GM23338 (cell line): ENCODE results near the gene TMEM174. TPM values are rescaled to one million over a fixed set of nuclear protein-coding genes. Genes with fewer than 3 reads are reported as not detected.

Source experiments
- ATAC-seq: fragments of 200-7000 bp; cut with Tn5 transposase; 3 replicates; pipeline ENCODE4 v1.9.1; 2020
- DNase-seq: peaks from one replicate; pipeline ENCODE4 v3.0.0-alpha.2; 2015; ENCODE audit warnings: low spot score
- H2AFZ ChIP-seq: fragments of 200-600 bp; sonication (generic); 2 replicates; pipeline ENCODE4 v1.8.0; 2016; ENCODE audit warnings: antibody characterized with exemption, mild to moderate bottlenecking, moderate library complexity
- H3F3A ChIP-seq: fragments of 200-600 bp; sonication (generic); replicated peaks from 2 replicates; pipeline ENCODE4 v1.8.0; 2017; ENCODE audit warnings: antibody characterized with exemption, mixed run types, low read depth
- H3K27ac ChIP-seq: fragments of 200-600 bp; sonication (generic); 2 replicates; pipeline ENCODE4 v1.6.1; 2016; ENCODE audit warnings: low read depth
- H3K27me3 ChIP-seq: fragments of 200-600 bp; sonication (generic); 2 replicates; pipeline ENCODE4 v1.8.0; 2016; ENCODE audit warnings: mild to moderate bottlenecking, mixed run types, moderate library complexity; ENCODE audit not compliant: insufficient read depth
- H3K36me3 ChIP-seq: fragments of 200-600 bp; sonication (generic); 2 replicates; pipeline ENCODE4 v1.8.0; 2016; ENCODE audit warnings: mild to moderate bottlenecking; ENCODE audit not compliant: insufficient read depth
- H3K4me1 ChIP-seq: fragments of 200-600 bp; sonication (generic); 2 replicates; pipeline ENCODE4 v1.8.0; 2016; ENCODE audit warnings: mild to moderate bottlenecking, moderate library complexity; ENCODE audit not compliant: insufficient read depth
- H3K4me2 ChIP-seq: fragments of 200-600 bp; sonication (generic); 2 replicates; pipeline ENCODE4 v1.7.1; 2017; ENCODE audit warnings: mixed run types
- H3K4me3 ChIP-seq: fragments of 200-600 bp; sonication (generic); 2 replicates; pipeline ENCODE4 v1.6.1; 2016; ENCODE audit warnings: mixed run types
- H3K79me2 ChIP-seq: fragments of 200-600 bp; sonication (generic); replicated peaks from 2 replicates; pipeline ENCODE4 v1.8.0; 2017; ENCODE audit warnings: mild to moderate bottlenecking; ENCODE audit not compliant: insufficient read depth
- H3K9me2 ChIP-seq: fragments of 200-600 bp; sonication (generic); 2 replicates; pipeline ENCODE4 v1.8.0; 2017; ENCODE audit not compliant: insufficient read depth
- H4K20me1 ChIP-seq: fragments of 200-600 bp; sonication (generic); replicated peaks from 2 replicates; pipeline ENCODE4 v1.8.0; 2017; ENCODE audit warnings: mild to moderate bottlenecking; ENCODE audit not compliant: insufficient read depth
- H3K27ac Mint-ChIP-seq: 2 replicates; pipeline ENCODE4 v1.8.0; 2020; ENCODE audit warnings: inconsistent platforms, mild to moderate bottlenecking, moderate library complexity, mixed read lengths
- H3K27me3 Mint-ChIP-seq: 3 replicates; pipeline ENCODE4 v1.8.0; 2022; ENCODE audit warnings: low read depth, mild to moderate bottlenecking, moderate library complexity, mixed read lengths, inconsistent platforms; ENCODE audit not compliant: insufficient read depth, poor library complexity
- H3K36me3 Mint-ChIP-seq: 3 replicates; pipeline ENCODE4 v1.8.0; 2021; ENCODE audit warnings: low read depth, mild to moderate bottlenecking, inconsistent platforms, moderate library complexity, mixed read lengths
- H3K4me1 Mint-ChIP-seq: 3 replicates; pipeline ENCODE4 v1.8.0; 2020; ENCODE audit warnings: mild to moderate bottlenecking, inconsistent platforms, mixed read lengths
- H3K4me3 Mint-ChIP-seq: 3 replicates; pipeline ENCODE4 v1.8.0; 2021; ENCODE audit warnings: moderate library complexity, mild to moderate bottlenecking, inconsistent platforms, mixed read lengths
- H3K9me3 Mint-ChIP-seq: 3 replicates; pipeline ENCODE4 v1.8.0; 2020; ENCODE audit warnings: moderate library complexity, mild to moderate bottlenecking, inconsistent platforms, mixed read lengths
- CREB1 ChIP-seq: fragments of 250-450 bp; sonication (Bioruptor Pico); IDR thresholded peaks from 2 replicates; pipeline ENCODE4 v1.5.0; 2020; ENCODE audit warnings: low read depth, mild to moderate bottlenecking, moderate library complexity
- CTCF ChIP-seq, 2 experiments: fragments of 200-600 bp in 1 of 2; sonication (generic) in 1 of 2; conservative IDR thresholded peaks; 2 replicates each; pipeline versions ENCODE4 v1.5.1 to v1.6.1; 2016 to 2017; ENCODE audit warnings: antibody characterized with exemption in 2 of 2, low read depth in 2 of 2, mild to moderate bottlenecking in 2 of 2, moderate library complexity in 1 of 2
- ETS1 ChIP-seq: IDR thresholded peaks from 2 replicates; pipeline ENCODE4 v1.6.1; 2016; ENCODE audit warnings: antibody characterized with exemption
- EZH2 ChIP-seq: fragments of 200-600 bp; sonication (generic); IDR thresholded peaks from one replicate; pipeline ENCODE4 v1.8.0; 2017; ENCODE audit warnings: antibody characterized with exemption, mild to moderate bottlenecking, low read depth; ENCODE audit not compliant: unreplicated experiment
- EZH2phosphoT487 ChIP-seq: fragments of 200-600 bp; sonication (generic); IDR thresholded peaks from one replicate; pipeline ENCODE4 v1.8.1; 2018; ENCODE audit warnings: antibody characterized with exemption; ENCODE audit not compliant: unreplicated experiment
- JUNB ChIP-seq: IDR thresholded peaks from one replicate; pipeline ENCODE4 v1.6.1; 2016; ENCODE audit warnings: antibody characterized with exemption; ENCODE audit not compliant: unreplicated experiment
- NANOG ChIP-seq: IDR thresholded peaks from 2 replicates; pipeline ENCODE4 v1.6.1; 2016; ENCODE audit warnings: antibody characterized with exemption, borderline replicate concordance
- POLR2AphosphoS5 ChIP-seq: IDR thresholded peaks from 2 replicates; pipeline ENCODE4 v1.6.1; 2016; ENCODE audit warnings: antibody characterized with exemption, low read depth
- STAT1 ChIP-seq: IDR thresholded peaks from one replicate; pipeline ENCODE4 v1.6.1; 2016; ENCODE audit warnings: antibody characterized with exemption; ENCODE audit not compliant: unreplicated experiment
- ZNF114 ChIP-seq: fragments of 250-450 bp; sonication (Bioruptor Pico); IDR thresholded peaks from 2 replicates; pipeline ENCODE4 v1.5.0; 2020; ENCODE audit warnings: mild to moderate bottlenecking, moderate library complexity
- ZNF331 ChIP-seq: fragments of 250-450 bp; sonication (Bioruptor Pico); IDR thresholded peaks from 2 replicates; pipeline ENCODE4 v1.5.0; 2020; ENCODE audit warnings: low read depth, mild to moderate bottlenecking, moderate library complexity
- ZNF462 ChIP-seq: fragments of 250-450 bp; sonication (Bioruptor Pico); IDR thresholded peaks from 2 replicates; pipeline ENCODE4 v1.5.0; 2020; ENCODE audit warnings: mild to moderate bottlenecking, moderate library complexity
- polyA plus RNA-seq: library from polyadenylated mRNA; unstranded; fragments of >200 nt; fragmentation: Nextera tagmentation; extraction: Ambion mirVana; gene quantifications from 2 replicates; pipeline ENCODE4 v1.2.1, GENCODE V29; 2016
- total RNA-seq: library from RNA; depleted of rRNA; stranded (reverse); fragments of >200 nt; shearing (Covaris generic); gene quantifications from 2 replicates; pipeline ENCODE4 v1.2.3, GENCODE V29; 2014
- TF ChIP-seq, protein P1 (sequence below): IDR thresholded peaks from one replicate; pipeline ENCODE4 v1.6.1; 2018; ENCODE audit warnings: antibody characterized with exemption; ENCODE audit not compliant: unreplicated experiment

Gene TMEM174
- total and polyA plus RNA-seq, 2 experiments from 2014 or later: not detected

- Histone ChIP-seq H4K20me1 (no peaks in the 10 kb centered on the region), H3K9me2 (peaks cover 7% of the 10 kb centered on the region; the same call in 1 of the 2 replicates), H3K4me2 (no peak overlapping the region), H3K4me1 (no peaks in the 10 kb centered on the region), H2AFZ (peak overlapping the region; percentile 32; the same call in 1 of the 2 replicates), H3K27ac (no peak overlapping the region), H3K79me2 (no peaks in the 10 kb centered on the region), H3K27me3 (no peaks in the 10 kb centered on the region), H3K4me3 (no peak overlapping the region), H3F3A (no peaks in the 10 kb centered on the region), H3K36me3 (no peaks in the 10 kb centered on the region)
- Mint-ChIP-seq H3K27ac (no peak overlapping the region), H3K4me1 (peaks cover 8% of the 10 kb centered on the region), H3K4me3 (no peak overlapping the region), H3K9me3 (no peaks in the 10 kb centered on the region), H3K27me3 (peaks cover 8% of the 10 kb centered on the region), H3K36me3 (no peaks in the 10 kb centered on the region)
- ATAC-seq (peak; percentile 18), DNase-seq (no peak)
- TF ChIP-seq CTCF (conservative IDR thresholded peaks at IDR 0.05; ENCODE audit: low read depth in 2 of 2) (no peak), ZNF114 (CRISPR knock-in tag) (no peak), NANOG (no peak), POLR2AphosphoS5 (no peak), JUNB (no peak), ZNF462 (CRISPR knock-in tag) (no peak), STAT1 (no peak), ZNF331 (no peak), EZH2 (no peak), CREB1 (CRISPR knock-in tag) (no peak), ETS1 (no peak), EZH2phosphoT487 (no peak)
- TF ChIP-seq, protein P1, sequence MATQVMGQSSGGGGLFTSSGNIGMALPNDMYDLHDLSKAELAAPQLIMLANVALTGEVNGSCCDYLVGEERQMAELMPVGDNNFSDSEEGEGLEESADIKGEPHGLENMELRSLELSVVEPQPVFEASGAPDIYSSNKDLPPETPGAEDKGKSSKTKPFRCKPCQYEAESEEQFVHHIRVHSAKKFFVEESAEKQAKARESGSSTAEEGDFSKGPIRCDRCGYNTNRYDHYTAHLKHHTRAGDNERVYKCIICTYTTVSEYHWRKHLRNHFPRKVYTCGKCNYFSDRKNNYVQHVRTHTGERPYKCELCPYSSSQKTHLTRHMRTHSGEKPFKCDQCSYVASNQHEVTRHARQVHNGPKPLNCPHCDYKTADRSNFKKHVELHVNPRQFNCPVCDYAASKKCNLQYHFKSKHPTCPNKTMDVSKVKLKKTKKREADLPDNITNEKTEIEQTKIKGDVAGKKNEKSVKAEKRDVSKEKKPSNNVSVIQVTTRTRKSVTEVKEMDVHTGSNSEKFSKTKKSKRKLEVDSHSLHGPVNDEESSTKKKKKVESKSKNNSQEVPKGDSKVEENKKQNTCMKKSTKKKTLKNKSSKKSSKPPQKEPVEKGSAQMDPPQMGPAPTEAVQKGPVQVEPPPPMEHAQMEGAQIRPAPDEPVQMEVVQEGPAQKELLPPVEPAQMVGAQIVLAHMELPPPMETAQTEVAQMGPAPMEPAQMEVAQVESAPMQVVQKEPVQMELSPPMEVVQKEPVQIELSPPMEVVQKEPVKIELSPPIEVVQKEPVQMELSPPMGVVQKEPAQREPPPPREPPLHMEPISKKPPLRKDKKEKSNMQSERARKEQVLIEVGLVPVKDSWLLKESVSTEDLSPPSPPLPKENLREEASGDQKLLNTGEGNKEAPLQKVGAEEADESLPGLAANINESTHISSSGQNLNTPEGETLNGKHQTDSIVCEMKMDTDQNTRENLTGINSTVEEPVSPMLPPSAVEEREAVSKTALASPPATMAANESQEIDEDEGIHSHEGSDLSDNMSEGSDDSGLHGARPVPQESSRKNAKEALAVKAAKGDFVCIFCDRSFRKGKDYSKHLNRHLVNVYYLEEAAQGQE: no peak
Measured at GRCh38 chr5:73155271-73156222, 17.4 kb upstream of the TMEM174 start.
